ENCODE measurements around the gene TTF2. TPM values are rescaled to one million over a fixed set of nuclear protein-coding genes. Genes with fewer than 3 reads are reported as not detected.

Gene TTF2
- total and polyA plus RNA-seq, 9 donors, result 2.1 to 14.0 (median 10.6) TPM

DNA sequence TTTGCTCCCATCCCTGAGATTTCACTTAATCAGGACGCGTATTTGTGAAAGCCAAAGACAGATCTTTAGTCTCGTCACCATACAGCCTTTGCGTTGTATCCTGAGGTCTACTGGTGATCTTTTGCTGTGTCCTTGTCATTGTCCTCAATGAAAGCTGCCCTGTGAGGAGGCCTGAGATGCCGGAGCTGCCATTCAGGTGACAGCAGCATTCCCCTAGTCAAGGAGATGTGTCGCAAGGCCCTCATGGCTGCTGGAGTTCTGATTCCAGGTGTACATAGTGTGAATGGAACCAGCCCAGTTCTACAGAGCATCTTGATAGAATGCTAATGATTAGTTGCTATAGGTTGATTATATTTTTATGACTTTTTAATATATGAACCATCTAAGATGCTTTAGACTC, 24.1 kb downstream of the TTF2 start:
- intact Hi-C loops (cut with DNase I), result no loop called here
- H3K4me1 ChIP-seq (ENCODE audit: insufficient read depth), result no peaks in the 10 kb centered on the region

DNA sequence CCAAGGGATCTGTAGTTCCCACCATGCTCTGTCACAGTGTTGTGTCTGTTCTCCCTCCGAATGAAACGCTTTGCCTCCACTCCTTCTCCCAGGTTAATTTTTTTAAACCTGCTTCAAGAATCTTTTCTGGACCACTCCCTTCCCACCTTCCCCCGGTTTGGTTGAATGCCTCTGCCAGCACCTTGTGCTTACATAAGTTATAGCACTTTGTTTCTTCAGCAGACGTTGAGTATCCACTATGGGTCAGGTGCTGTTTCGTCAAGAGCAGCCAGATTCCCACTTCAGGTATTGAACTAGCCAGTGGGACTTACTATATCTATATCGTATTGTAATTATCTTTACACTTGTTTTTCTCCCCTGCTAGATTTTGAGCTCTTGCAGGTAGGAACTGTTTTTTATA, 27.6 kb downstream of the TTF2 start:
- intact Hi-C loops (cut with DNase I), result no loop called here
- Histone ChIP-seq H3K4me3 (no peak overlapping the region), H3K27ac (no peak overlapping the region), H3K9me3 (no peaks in the 10 kb centered on the region), H3K27me3 (no peaks in the 10 kb centered on the region), H3K36me3 (no peaks in the 10 kb centered on the region), H3K4me1 (ENCODE audit: insufficient read depth) (no peaks in the 10 kb centered on the region)
- TF ChIP-seq POLR2A (IDR thresholded peaks at IDR 0.05), result no peak
- TF ChIP-seq, protein P1, sequence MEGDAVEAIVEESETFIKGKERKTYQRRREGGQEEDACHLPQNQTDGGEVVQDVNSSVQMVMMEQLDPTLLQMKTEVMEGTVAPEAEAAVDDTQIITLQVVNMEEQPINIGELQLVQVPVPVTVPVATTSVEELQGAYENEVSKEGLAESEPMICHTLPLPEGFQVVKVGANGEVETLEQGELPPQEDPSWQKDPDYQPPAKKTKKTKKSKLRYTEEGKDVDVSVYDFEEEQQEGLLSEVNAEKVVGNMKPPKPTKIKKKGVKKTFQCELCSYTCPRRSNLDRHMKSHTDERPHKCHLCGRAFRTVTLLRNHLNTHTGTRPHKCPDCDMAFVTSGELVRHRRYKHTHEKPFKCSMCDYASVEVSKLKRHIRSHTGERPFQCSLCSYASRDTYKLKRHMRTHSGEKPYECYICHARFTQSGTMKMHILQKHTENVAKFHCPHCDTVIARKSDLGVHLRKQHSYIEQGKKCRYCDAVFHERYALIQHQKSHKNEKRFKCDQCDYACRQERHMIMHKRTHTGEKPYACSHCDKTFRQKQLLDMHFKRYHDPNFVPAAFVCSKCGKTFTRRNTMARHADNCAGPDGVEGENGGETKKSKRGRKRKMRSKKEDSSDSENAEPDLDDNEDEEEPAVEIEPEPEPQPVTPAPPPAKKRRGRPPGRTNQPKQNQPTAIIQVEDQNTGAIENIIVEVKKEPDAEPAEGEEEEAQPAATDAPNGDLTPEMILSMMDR (IDR thresholded peaks at IDR 0.05), result no peak
- TF ChIP-seq EP300 (IDR thresholded peaks at IDR 0.05), result no peak
- no peak for DNase-seq
- WGBS, 3 donors, result 92 to 99% (median 98%) methylated on average over 6 of the region's 6 CpGs

More for the DNA sequence above, 24.1 kb downstream of the TTF2 start:
- Histone ChIP-seq H3K27me3 (no peaks in the 10 kb centered on the region), H3K36me3 (no peaks in the 10 kb centered on the region), H3K27ac (no peak overlapping the region), H3K4me3 (no peak overlapping the region), H3K9me3 (no peaks in the 10 kb centered on the region)
- no peak for DNase-seq
- no peak for TF ChIP-seq EP300 (IDR thresholded peaks at IDR 0.05)
- TF ChIP-seq, protein P1 (IDR thresholded peaks at IDR 0.05), result no peak
- TF ChIP-seq POLR2A (IDR thresholded peaks at IDR 0.05), result no peak
- WGBS, 3 donors, result 80 to 82% (median 81%) methylated on average over 6 of the region's 6 CpGs

DNA sequence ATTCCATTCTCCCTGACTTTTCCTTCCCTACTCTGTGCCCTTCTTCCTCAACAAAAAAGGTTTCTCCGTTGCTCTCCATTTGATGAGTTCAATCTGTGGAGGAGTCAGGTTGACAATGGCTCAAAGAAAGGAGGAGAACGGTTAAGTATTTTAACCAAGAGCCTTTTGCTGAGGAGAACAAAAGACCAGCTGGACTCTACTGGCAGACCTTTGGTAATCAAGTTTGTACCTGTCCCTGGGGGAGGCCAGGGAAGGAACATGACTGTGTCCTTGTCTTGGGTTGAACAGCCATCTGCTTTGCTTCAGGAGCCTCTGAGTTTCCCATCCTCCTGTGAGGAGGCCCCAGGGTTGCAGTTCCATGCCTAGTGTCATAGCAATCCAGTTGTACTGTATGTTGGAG, 29.9 kb downstream of the TTF2 start:
- no peaks in the 10 kb centered on the region for H3K36me3 ChIP-seq
- 78 to 86% (median 82%) methylated on average over 2 of the region's 2 CpGs for WGBS, 3 donors
- no peaks in the 10 kb centered on the region for H3K4me1 ChIP-seq (ENCODE audit: insufficient read depth)
- intact Hi-C loops (cut with DNase I), result no loop called here
- H3K4me3 ChIP-seq, result no peak overlapping the region
- H3K9me3 ChIP-seq, result no peaks in the 10 kb centered on the region
- no peak overlapping the region for H3K27ac ChIP-seq
- DNase-seq, result no peak
- no peaks in the 10 kb centered on the region for H3K27me3 ChIP-seq
- no peak for TF ChIP-seq POLR2A (IDR thresholded peaks at IDR 0.05)
- TF ChIP-seq, protein P1 (IDR thresholded peaks at IDR 0.05), result no peak
- TF ChIP-seq EP300 (IDR thresholded peaks at IDR 0.05), result no peak

DNA sequence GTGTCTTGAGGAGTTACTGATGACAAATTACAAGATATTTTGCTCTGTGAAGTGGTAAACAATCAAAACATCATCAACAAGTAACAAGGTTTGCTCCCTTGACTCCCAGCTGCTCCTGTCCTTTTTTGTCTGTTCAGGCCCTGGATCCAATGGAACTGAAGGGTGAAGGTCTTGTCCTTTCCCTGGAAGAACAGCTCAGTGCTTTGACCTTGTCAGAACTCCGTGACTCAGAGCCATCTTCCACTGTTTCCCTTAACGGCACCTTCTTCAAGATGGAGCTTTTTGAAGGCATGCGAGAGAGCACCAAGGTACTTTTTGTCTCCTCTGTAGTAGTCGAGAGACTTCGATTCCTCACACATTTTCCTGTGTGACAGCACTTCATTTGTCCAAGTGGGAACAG, 32.5 kb downstream of the TTF2 start:
- Histone ChIP-seq H3K27ac (no peak overlapping the region), H3K27me3 (no peaks in the 10 kb centered on the region), H3K36me3 (no peaks in the 10 kb centered on the region), H3K4me3 (no peak overlapping the region), H3K9me3 (no peaks in the 10 kb centered on the region), H3K4me1 (ENCODE audit: insufficient read depth) (no peaks in the 10 kb centered on the region)
- 83 to 87% (median 85%) methylated on average over 5 of the region's 5 CpGs for WGBS, 3 donors
- DNase-seq, result no peak
- TF ChIP-seq POLR2A (IDR thresholded peaks at IDR 0.05) (no peak), EP300 (IDR thresholded peaks at IDR 0.05) (no peak)
- TF ChIP-seq, protein P1 (IDR thresholded peaks at IDR 0.05), result no peak
- intact Hi-C loops (cut with DNase I), result no loop called here

Data from ovary (tissue), 9 donors.